Transverse colon (tissue), 4 donors: ENCODE results near the gene MON2. TPM values are rescaled to one million over a fixed set of nuclear protein-coding genes. Genes with fewer than 3 reads are reported as not detected.
A peak's percentile ranks its signal among the peaks of the same experiment; 100 is the strongest.

ENCODE experiments used
- DNase-seq: peaks from one replicate; pipeline ENCODE4 v3.0.0-alpha.2; 2019
- H3K27ac ChIP-seq, 4 donors: fragments of 200-600 bp; sonication (generic); 2 replicates each; pipeline ENCODE4 v1.5.1; 2016 to 2018; ENCODE audit warnings: inconsistent platforms in 4 of 4
- H3K27me3 ChIP-seq: fragments of 200-600 bp; sonication (generic); 2 replicates; pipeline ENCODE4 v1.5.1; 2017; ENCODE audit warnings: inconsistent platforms
- H3K36me3 ChIP-seq, 4 donors: fragments of 200-600 bp; sonication (generic); 2 replicates each; pipeline ENCODE4 v1.5.1; 2017 to 2019; ENCODE audit warnings: inconsistent platforms in 4 of 4
- H3K4me1 ChIP-seq, 4 donors: fragments of 200-600 bp; sonication (generic); 2 replicates each; pipeline ENCODE4 v1.5.1; 2017 to 2020; ENCODE audit warnings: inconsistent platforms in 4 of 4
- H3K4me3 ChIP-seq, 4 donors: fragments of 200-600 bp; sonication (generic); 1 replicate in 1 of 4; 2 replicates in 3 of 4; pipeline versions ENCODE4 v1.5.1 to v1.6.1; 2017 to 2019; ENCODE audit warnings: inconsistent platforms in 4 of 4
- H3K9me3 ChIP-seq, 2 donors: fragments of 200-600 bp; sonication (generic); 2 replicates each; pipeline ENCODE4 v1.5.1; 2017 to 2019; ENCODE audit warnings: inconsistent platforms in 2 of 2
- EP300 ChIP-seq: sonication (generic); formaldehyde crosslinking; IDR thresholded peaks from one replicate; pipeline ENCODE4 v1.6.1; 2017; ENCODE audit warnings: antibody characterized with exemption, low read depth
- POLR2A ChIP-seq: fragments of 450-650 bp; IDR thresholded peaks from one replicate; pipeline ENCODE4 v1.6.1; 2016; ENCODE audit warnings: antibody characterized with exemption, mild to moderate bottlenecking, moderate library complexity
- POLR2AphosphoS5 ChIP-seq, 3 donors: sonication (generic); formaldehyde crosslinking; IDR thresholded peaks; one replicate each; pipeline ENCODE4 v1.6.1; 2016; ENCODE audit warnings: antibody characterized with exemption in 3 of 3
- WGBS, 2 donors: methylation state at CpG; one replicate each; pipeline ENCODE4 v1.1.5; 2018; ENCODE audit warnings: low coverage in 1 of 2; 5-methylcytosine and 5-hydroxymethylcytosine counted together
- in situ Hi-C, 4 donors: fragments of 200-750 bp; cut with MboI; loops; one replicate each; pipeline versions ENCODE4 v1.15.0 to v1.15.1; 2017; ENCODE audit warnings: low sequenced_read_pairs in 3 of 4, low pct_ligation_motif_present in 1 of 4, low pct_unique_long_range_greater_than_20kb in 1 of 4
- intact Hi-C: fragments of 100-400 bp; cut with DNase I; formaldehyde crosslinking; loops from one replicate; pipeline ENCODE4 v1.15.1; 2023; ENCODE audit warnings: low total_unique reads
- total RNA-seq, 4 donors: library from RNA; depleted of rRNA; stranded (reverse); fragments of >200 nt; gene quantifications; one replicate each; pipeline ENCODE4 v1.1.0, GENCODE V29; 2016
- TF ChIP-seq, protein P1 (sequence below), 5 experiments: fragments of 200-600 bp in 3 of 5; fragments of 450-650 bp in 2 of 5; sonication (generic) in 3 of 5; IDR thresholded peaks; 1 replicate in 2 of 5; 2 replicates in 3 of 5; pipeline ENCODE4 v1.5.1; 2016 to 2017; ENCODE audit warnings: antibody characterized with exemption in 5 of 5, inconsistent platforms in 3 of 5, mild to moderate bottlenecking in 2 of 5, moderate library complexity in 1 of 5

Gene MON2
- total RNA-seq, 4 donors from 2014 or later: 94.6 to 157 (median 129) TPM

- H3K4me3 ChIP-seq: no peak overlapping the region
- TF ChIP-seq, protein P1, sequence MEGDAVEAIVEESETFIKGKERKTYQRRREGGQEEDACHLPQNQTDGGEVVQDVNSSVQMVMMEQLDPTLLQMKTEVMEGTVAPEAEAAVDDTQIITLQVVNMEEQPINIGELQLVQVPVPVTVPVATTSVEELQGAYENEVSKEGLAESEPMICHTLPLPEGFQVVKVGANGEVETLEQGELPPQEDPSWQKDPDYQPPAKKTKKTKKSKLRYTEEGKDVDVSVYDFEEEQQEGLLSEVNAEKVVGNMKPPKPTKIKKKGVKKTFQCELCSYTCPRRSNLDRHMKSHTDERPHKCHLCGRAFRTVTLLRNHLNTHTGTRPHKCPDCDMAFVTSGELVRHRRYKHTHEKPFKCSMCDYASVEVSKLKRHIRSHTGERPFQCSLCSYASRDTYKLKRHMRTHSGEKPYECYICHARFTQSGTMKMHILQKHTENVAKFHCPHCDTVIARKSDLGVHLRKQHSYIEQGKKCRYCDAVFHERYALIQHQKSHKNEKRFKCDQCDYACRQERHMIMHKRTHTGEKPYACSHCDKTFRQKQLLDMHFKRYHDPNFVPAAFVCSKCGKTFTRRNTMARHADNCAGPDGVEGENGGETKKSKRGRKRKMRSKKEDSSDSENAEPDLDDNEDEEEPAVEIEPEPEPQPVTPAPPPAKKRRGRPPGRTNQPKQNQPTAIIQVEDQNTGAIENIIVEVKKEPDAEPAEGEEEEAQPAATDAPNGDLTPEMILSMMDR (IDR thresholded peaks at IDR 0.05): peak; percentile 64 to 69 (median 68)
- no peak for TF ChIP-seq POLR2A
- intact Hi-C loops: loop anchor here (5.0 kb wide), 1 partner anchor 216 kb away; no protein-coding TSS in a partner anchor
- in situ Hi-C loops: loop anchor here in 3 of 4 donors (5.0 to 10.0 kb wide), 3 partner anchors 206 to 213 kb away; no protein-coding TSS in a partner anchor
- H3K27me3 ChIP-seq: no peaks in the 10 kb centered on the region
- no peaks in the 10 kb centered on the region for H3K4me1 ChIP-seq
- no peak for DNase-seq
- no peaks in the 10 kb centered on the region for H3K9me3 ChIP-seq
- peaks cover 0 to 22% (median 0%) of the 10 kb centered on the region in 4 donors for H3K36me3 ChIP-seq
- no peak overlapping the region for H3K27ac ChIP-seq
- 82 to 92% methylated on average over 2 to 12 of the region's 12 CpGs for WGBS, 2 donors
Observed at GRCh38 chr12:62581288-62582064, 114.8 kb downstream of the MON2 start.

- TF ChIP-seq EP300 (no peak), POLR2AphosphoS5 (IDR thresholded peaks at IDR 0.05) (no peak), POLR2A (no peak)
- TF ChIP-seq, protein P1 (IDR thresholded peaks at IDR 0.05): no peak
- 25 to 32% methylated on average over 2 of the region's 2 CpGs for WGBS, 2 donors
- in situ Hi-C loops (loop anchor here in 3 of 4 donors (5.0 to 10.0 kb wide), 3 partner anchors 205 to 213 kb away; no protein-coding TSS in a partner anchor), intact Hi-C loops (loop anchor here (5.0 kb wide), 1 partner anchor 215 kb away; no protein-coding TSS in a partner anchor)
- no peaks in the 10 kb centered on the region for H3K4me1 ChIP-seq
- H3K4me3 ChIP-seq: no peak overlapping the region
- H3K27me3 ChIP-seq: no peaks in the 10 kb centered on the region
- no peak for DNase-seq
- H3K27ac ChIP-seq: no peak overlapping the region
- H3K9me3 ChIP-seq: no peaks in the 10 kb centered on the region
- H3K36me3 ChIP-seq: peaks cover 0 to 22% (median 0%) of the 10 kb centered on the region in 4 donors
Observed at GRCh38 chr12:62582065-62582366, 115.4 kb downstream of the MON2 start.

DNA sequence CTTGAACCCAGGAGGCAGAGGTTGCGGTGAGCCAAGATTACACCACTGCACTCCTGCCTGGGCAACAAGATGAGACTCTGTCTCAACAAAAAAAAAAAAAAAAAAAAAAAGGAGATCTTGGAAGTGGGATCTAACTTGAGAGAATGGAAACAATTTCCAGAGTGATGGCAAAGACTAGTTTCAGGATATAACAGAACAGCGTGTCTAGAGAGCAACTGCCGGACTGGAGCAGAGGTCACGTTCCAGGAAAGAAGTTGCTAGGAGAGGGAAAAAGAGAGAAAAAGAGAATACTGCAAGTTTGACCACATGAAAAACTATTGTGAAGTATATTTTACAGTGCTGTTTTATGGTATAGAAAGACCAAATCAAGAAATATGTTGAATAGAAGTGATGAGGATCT lies 118.0 kb downstream of the MON2 start:
- no peak overlapping the region for H3K4me3 ChIP-seq
- 94 to 96% methylated on average over 3 to 4 of the region's 4 CpGs for WGBS, 2 donors
- no peaks in the 10 kb centered on the region for H3K4me1 ChIP-seq
- H3K36me3 ChIP-seq: peaks cover 0 to 19% (median 9%) of the 10 kb centered on the region in 4 donors
- in situ Hi-C loops (loop anchor here in 3 of 4 donors (5.0 to 10.0 kb wide), 3 partner anchors 203 to 210 kb away; no protein-coding TSS in a partner anchor), intact Hi-C loops (loop anchor here (5.0 kb wide), 1 partner anchor 213 kb away; no protein-coding TSS in a partner anchor)
- TF ChIP-seq EP300 (no peak), POLR2A (no peak), POLR2AphosphoS5 (IDR thresholded peaks at IDR 0.05) (no peak)
- TF ChIP-seq, protein P1 (IDR thresholded peaks at IDR 0.05): no peak
- H3K27me3 ChIP-seq: no peaks in the 10 kb centered on the region
- H3K27ac ChIP-seq: no peak overlapping the region
- H3K9me3 ChIP-seq: no peaks in the 10 kb centered on the region
- no peak for DNase-seq

DNA sequence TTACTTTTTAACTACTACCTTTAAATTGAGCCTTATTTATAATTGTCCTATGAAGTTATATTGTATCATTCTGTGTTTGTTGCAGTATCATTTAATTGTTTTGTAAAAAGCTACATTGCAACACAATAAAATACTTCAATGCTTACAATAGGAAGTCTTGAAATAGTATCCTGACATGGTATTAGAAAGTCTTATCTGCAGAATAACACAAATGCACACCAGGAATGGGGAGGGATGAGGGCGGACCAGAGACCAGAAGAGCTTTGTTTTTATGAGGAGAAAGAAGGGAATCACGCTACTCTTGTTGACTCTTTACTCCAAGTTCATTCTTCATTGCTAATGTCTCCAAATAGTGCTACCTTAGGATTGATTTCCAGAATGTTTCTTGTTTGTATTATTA lies 120.2 kb downstream of the MON2 start:
- H3K4me3 ChIP-seq: no peak overlapping the region
- peaks cover 0 to 27% (median 11%) of the 10 kb centered on the region in 4 donors for H3K36me3 ChIP-seq
- intact Hi-C loops: no loop called here
- H3K27me3 ChIP-seq: no peaks in the 10 kb centered on the region
- in situ Hi-C loops: loop anchor here in 1 of 4 donors (10.0 kb wide), 1 partner anchor 208 kb away; no protein-coding TSS in a partner anchor
- no peak for TF ChIP-seq EP300
- no peak for TF ChIP-seq POLR2A
- no peak for TF ChIP-seq POLR2AphosphoS5 (IDR thresholded peaks at IDR 0.05)
- TF ChIP-seq, protein P1 (IDR thresholded peaks at IDR 0.05): no peak
- no peak for DNase-seq
- H3K9me3 ChIP-seq: no peaks in the 10 kb centered on the region
- WGBS, 2 donors: 90 to 93% methylated on average over 2 of the region's 2 CpGs
- no peaks in the 10 kb centered on the region for H3K4me1 ChIP-seq
- H3K27ac ChIP-seq: no peak overlapping the region
